HCT116 (cell line): ENCODE data around the gene KLF16. TPM values are rescaled to one million over a fixed set of nuclear protein-coding genes. Genes with fewer than 3 reads are reported as not detected.

Source experiments
- ATAC-seq: fragments of 200-7000 bp; cut with Tn5 transposase; 2 replicates; pipeline ENCODE4 v1.9.1; 2020; ENCODE audit warnings: mild to moderate bottlenecking, moderate library complexity
- BruUV-seq: library from RNA; stranded (reverse); fragments of 400-500 nt; replicated peaks from 2 replicates; lab custom pipeline; 2021; lab: Mats Ljungman, UMichigan
- CTCF ChIA-PET: fragments of 300-600 bp; sonication (Branson Sonifier 250); formaldehyde crosslinking; loops from one replicate; lab custom pipeline; 2021; ENCODE audit warnings: antibody characterized with exemption; lab: Charles Lee
- POLR2A ChIA-PET: fragments of 300-600, 350-600 bp; sonication (Branson Sonifier 250); formaldehyde crosslinking; loops from one replicate; lab custom pipeline; 2021; ENCODE audit warnings: antibody characterized with exemption; lab: Charles Lee
- RAD21 ChIA-PET, 2 experiments: fragments of 300-600 bp; sonication (Branson Sonifier 250); formaldehyde crosslinking; loops; one replicate each; lab custom pipeline; 2023; ENCODE audit warnings: low total read pairs in 2 of 2; ENCODE audit not compliant: uncharacterized antibody in 2 of 2, unreplicated experiment in 2 of 2, low non-redundant PET in 1 of 2; lab: Charles Lee
- DNase-seq: peaks from one replicate; pipeline ENCODE4 v3.0.0-alpha.2; 2010; ENCODE audit warnings: low read depth, low spot score
- H2AFZ ChIP-seq: fragments of 200-600 bp; shearing (Covaris generic), sonication (generic); 2 replicates; pipeline ENCODE4 v1.6.1; 2017; ENCODE audit warnings: low read depth, mixed run types, mixed read lengths, antibody characterized with exemption, low read length; ENCODE audit not compliant: poor library complexity, severe bottlenecking
- H3K27ac ChIP-seq: 2 replicates; pipeline ENCODE4 v1.5.1; 2012; ENCODE audit warnings: low read depth, low read length
- H3K27me3 ChIP-seq: fragments of 200-600 bp; sonication (generic); 2 replicates; pipeline ENCODE4 v1.6.1; 2016; ENCODE audit warnings: mixed run types, low read length, mixed read lengths; ENCODE audit not compliant: insufficient read depth
- H3K36me3 ChIP-seq, 2 experiments: fragments of 200-500 bp in 1 of 2; fragments of 200-600 bp in 1 of 2; sonication (Bioruptor generic) in 1 of 2; sonication (generic) in 1 of 2; 2 replicates each; pipeline versions ENCODE4 v1.5.1 to v1.6.1; 2014 to 2016; ENCODE audit warnings: low read length in 2 of 2, inconsistent platforms in 1 of 2, mixed read lengths in 1 of 2, mixed run types in 1 of 2; ENCODE audit not compliant: insufficient read depth in 2 of 2, control insufficient read depth in 1 of 2
- H3K4me1 ChIP-seq, 2 experiments: fragments of 200-600 bp in 1 of 2; sonication (generic) in 1 of 2; 2 replicates each; pipeline versions ENCODE4 v1.5.1 to v1.6.1; 2012 to 2017; ENCODE audit warnings: low read length in 2 of 2, inconsistent platforms in 1 of 2, mild to moderate bottlenecking in 1 of 2, mixed read lengths in 1 of 2, mixed run types in 1 of 2, moderate library complexity in 1 of 2; ENCODE audit not compliant: insufficient read depth in 2 of 2, control insufficient read depth in 1 of 2
- H3K4me2 ChIP-seq: fragments of 200-600 bp; sonication (generic); 2 replicates; pipeline ENCODE4 v1.6.1; 2017; ENCODE audit warnings: mixed run types, low read length, mixed read lengths
- H3K4me3 ChIP-seq, 2 experiments: fragments of 200-600 bp in 1 of 2; sonication (generic) in 1 of 2; replicated peaks in 1 of 2; 2 replicates each; pipeline ENCODE4 v1.5.1; 2011 to 2016; ENCODE audit warnings: low read length in 2 of 2, control low read depth in 1 of 2, low read depth in 1 of 2, mild to moderate bottlenecking in 1 of 2, mixed read lengths in 1 of 2, mixed run types in 1 of 2
- H3K79me2 ChIP-seq: fragments of 200-600 bp; sonication (generic); 2 replicates; pipeline ENCODE4 v1.6.1; 2017; ENCODE audit warnings: mild to moderate bottlenecking, mixed run types, low read length, moderate library complexity, mixed read lengths; ENCODE audit not compliant: insufficient read depth
- H3K9ac ChIP-seq: fragments of 200-600 bp; sonication (generic); 2 replicates; pipeline ENCODE4 v1.6.1; 2016; ENCODE audit warnings: low read length, mixed read lengths
- H3K9me2 ChIP-seq: fragments of 200-600 bp; sonication (generic), shearing (Covaris generic); 2 replicates; pipeline ENCODE4 v1.6.1; 2017; ENCODE audit warnings: mixed run types, mild to moderate bottlenecking, moderate library complexity; ENCODE audit not compliant: insufficient read depth
- H3K9me3 ChIP-seq, 2 experiments: fragments of 200-500 bp in 1 of 2; fragments of 200-600 bp in 1 of 2; sonication (Bioruptor generic) in 1 of 2; sonication (generic) in 1 of 2; 2 replicates each; pipeline ENCODE4 v1.6.1; 2014 to 2017; ENCODE audit warnings: low read length in 2 of 2, mixed read lengths in 2 of 2, inconsistent platforms in 1 of 2, low read depth in 1 of 2, mild to moderate bottlenecking in 1 of 2, mixed run types in 1 of 2, moderate library complexity in 1 of 2; ENCODE audit not compliant: control insufficient read depth in 1 of 2, insufficient read depth in 1 of 2
- H4K20me1 ChIP-seq: fragments of 200-600 bp; sonication (generic), shearing (Covaris generic); 2 replicates; pipeline ENCODE4 v1.6.1; 2017; ENCODE audit warnings: mixed run types, mild to moderate bottlenecking, moderate library complexity; ENCODE audit not compliant: insufficient read depth
- CBX3 ChIP-seq: IDR thresholded peaks from 2 replicates; pipeline ENCODE4 v1.6.1; 2012; ENCODE audit warnings: low read depth
- CEBPB ChIP-seq: IDR thresholded peaks from 2 replicates; pipeline ENCODE4 v1.6.1; 2012; ENCODE audit warnings: low read depth
- EGR1 ChIP-seq: IDR thresholded peaks from 2 replicates; pipeline ENCODE4 v1.6.1; 2012; ENCODE audit warnings: low read depth
- ELF1 ChIP-seq: IDR thresholded peaks from 2 replicates; pipeline ENCODE4 v1.6.1; 2012; ENCODE audit warnings: low read depth, borderline replicate concordance
- EZH2phosphoT487 ChIP-seq: fragments of 200-600 bp; IDR thresholded peaks from 2 replicates; pipeline ENCODE4 v1.6.1; 2018; ENCODE audit warnings: antibody characterized with exemption, borderline replicate concordance
- FOSL1 ChIP-seq: IDR thresholded peaks from 2 replicates; pipeline ENCODE4 v1.6.1; 2012; ENCODE audit warnings: low read depth
- POLR2A ChIP-seq: IDR thresholded peaks from 2 replicates; pipeline ENCODE4 v1.7.0; 2011; ENCODE audit warnings: borderline replicate concordance; ENCODE audit not compliant: insufficient read depth, insufficient read length; ENCODE audit errors: extremely low read depth
- POLR2AphosphoS5 ChIP-seq: IDR thresholded peaks from 2 replicates; pipeline ENCODE4 v1.6.1; 2011; ENCODE audit warnings: mild to moderate bottlenecking, low read depth, low read length, moderate library complexity
- RAD21 ChIP-seq: IDR thresholded peaks from 2 replicates; pipeline ENCODE4 v1.6.1; 2012; ENCODE audit warnings: low read depth, mild to moderate bottlenecking
- SIN3A ChIP-seq: IDR thresholded peaks from 2 replicates; pipeline ENCODE4 v1.6.1; 2012; ENCODE audit warnings: low read depth
- SP1 ChIP-seq: IDR thresholded peaks from 2 replicates; pipeline ENCODE4 v1.6.1; 2012; ENCODE audit warnings: low read depth
- SRF ChIP-seq: IDR thresholded peaks from 2 replicates; pipeline ENCODE4 v1.6.1; 2012; ENCODE audit warnings: low read depth
- YY1 ChIP-seq: IDR thresholded peaks from 2 replicates; pipeline ENCODE4 v1.6.1; 2011; ENCODE audit warnings: low read length, low read depth, moderate library complexity, mild to moderate bottlenecking; ENCODE audit not compliant: insufficient replicate concordance; ENCODE audit errors: extremely low read depth
- ZFX ChIP-seq: fragments of 450-650 bp; IDR thresholded peaks from 2 replicates; pipeline ENCODE4 v1.6.1; 2017
- intact Hi-C: fragments of 100-400 bp; cut with micrococcal nuclease; formaldehyde crosslinking; loops from 2 replicates; pipeline ENCODE4 v1.10.0; 2022
- total RNA-seq: library from RNA; stranded (reverse); gene quantifications from one replicate; pipeline ENCODE4 v1.2.1, GENCODE V29; 2021; ENCODE audit not compliant: unreplicated experiment
- TF ChIP-seq, protein P1 (sequence below), 3 experiments: fragments of 200-600 bp in 1 of 3; sonication (generic) in 1 of 3; IDR thresholded peaks in 2 of 3; conservative IDR thresholded peaks in 1 of 3; 2 replicates each; pipeline ENCODE4 v1.5.1; 2012 to 2017; ENCODE audit warnings: low read depth in 2 of 3, low read length in 2 of 3, antibody characterized with exemption in 1 of 3, borderline replicate concordance in 1 of 3, control low read depth in 1 of 3, mild to moderate bottlenecking in 1 of 3, mixed read lengths in 1 of 3, mixed run types in 1 of 3, moderate library complexity in 1 of 3; ENCODE audit not compliant: insufficient read depth in 1 of 3
- TF ChIP-seq, protein P2 (sequence below): IDR thresholded peaks from 2 replicates; pipeline ENCODE4 v1.6.1; 2011; ENCODE audit warnings: mild to moderate bottlenecking, low read length, moderate library complexity; ENCODE audit not compliant: insufficient replicate concordance; ENCODE audit errors: extremely low read depth
- TF ChIP-seq, protein P3 (sequence below): IDR thresholded peaks from 2 replicates; pipeline ENCODE4 v1.6.1; 2012
- TF ChIP-seq, protein P4 (sequence below): IDR thresholded peaks from 2 replicates; pipeline ENCODE4 v1.6.1; 2012; ENCODE audit warnings: low read depth

KLF16 gene
- total RNA-seq, 1 experiment from 2014 or later = 64.3 TPM

DNA sequence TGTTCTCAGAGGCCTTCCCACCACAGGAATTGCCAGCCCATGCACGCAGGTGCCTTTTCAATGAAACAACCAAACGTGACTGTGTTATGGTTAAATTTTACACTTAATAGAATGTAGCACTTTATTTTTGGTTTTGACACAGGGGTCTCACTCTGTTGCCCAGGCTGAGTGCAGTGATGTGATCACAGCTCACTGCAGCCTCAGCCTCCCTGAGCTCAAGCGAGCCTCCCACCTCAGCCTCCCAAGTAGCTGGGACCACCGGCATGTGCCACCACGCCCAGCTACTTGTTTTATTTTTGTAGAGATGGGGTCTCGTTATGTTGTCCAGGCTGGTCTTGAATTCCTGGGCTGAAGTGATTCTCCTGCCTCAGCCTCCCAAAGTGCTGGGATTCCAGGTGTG, 58.5 kb downstream of the KLF16 start:
- H3K36me3 ChIP-seq = no peaks in the 10 kb centered on the region; a peak in 1 of 4 replicates
- no peaks in the 10 kb centered on the region for H3K9me3 ChIP-seq
- H3K9me2 ChIP-seq = no peaks in the 10 kb centered on the region
- ATAC-seq (no peak), DNase-seq (no peak)
- no peaks in the 10 kb centered on the region for H3K79me2 ChIP-seq
- no peak overlapping the region for H2AFZ ChIP-seq
- TF ChIP-seq, protein P1, sequence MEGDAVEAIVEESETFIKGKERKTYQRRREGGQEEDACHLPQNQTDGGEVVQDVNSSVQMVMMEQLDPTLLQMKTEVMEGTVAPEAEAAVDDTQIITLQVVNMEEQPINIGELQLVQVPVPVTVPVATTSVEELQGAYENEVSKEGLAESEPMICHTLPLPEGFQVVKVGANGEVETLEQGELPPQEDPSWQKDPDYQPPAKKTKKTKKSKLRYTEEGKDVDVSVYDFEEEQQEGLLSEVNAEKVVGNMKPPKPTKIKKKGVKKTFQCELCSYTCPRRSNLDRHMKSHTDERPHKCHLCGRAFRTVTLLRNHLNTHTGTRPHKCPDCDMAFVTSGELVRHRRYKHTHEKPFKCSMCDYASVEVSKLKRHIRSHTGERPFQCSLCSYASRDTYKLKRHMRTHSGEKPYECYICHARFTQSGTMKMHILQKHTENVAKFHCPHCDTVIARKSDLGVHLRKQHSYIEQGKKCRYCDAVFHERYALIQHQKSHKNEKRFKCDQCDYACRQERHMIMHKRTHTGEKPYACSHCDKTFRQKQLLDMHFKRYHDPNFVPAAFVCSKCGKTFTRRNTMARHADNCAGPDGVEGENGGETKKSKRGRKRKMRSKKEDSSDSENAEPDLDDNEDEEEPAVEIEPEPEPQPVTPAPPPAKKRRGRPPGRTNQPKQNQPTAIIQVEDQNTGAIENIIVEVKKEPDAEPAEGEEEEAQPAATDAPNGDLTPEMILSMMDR (IDR thresholded peaks at IDR 0.05 in 2 of 3, conservative IDR thresholded peaks at IDR 0.05 in 1 of 3; ENCODE audit: borderline replicate concordance in 1 of 3, insufficient read depth in 1 of 3, low read depth in 2 of 3, low read length in 2 of 3) = no peak
- TF ChIP-seq, protein P2, sequence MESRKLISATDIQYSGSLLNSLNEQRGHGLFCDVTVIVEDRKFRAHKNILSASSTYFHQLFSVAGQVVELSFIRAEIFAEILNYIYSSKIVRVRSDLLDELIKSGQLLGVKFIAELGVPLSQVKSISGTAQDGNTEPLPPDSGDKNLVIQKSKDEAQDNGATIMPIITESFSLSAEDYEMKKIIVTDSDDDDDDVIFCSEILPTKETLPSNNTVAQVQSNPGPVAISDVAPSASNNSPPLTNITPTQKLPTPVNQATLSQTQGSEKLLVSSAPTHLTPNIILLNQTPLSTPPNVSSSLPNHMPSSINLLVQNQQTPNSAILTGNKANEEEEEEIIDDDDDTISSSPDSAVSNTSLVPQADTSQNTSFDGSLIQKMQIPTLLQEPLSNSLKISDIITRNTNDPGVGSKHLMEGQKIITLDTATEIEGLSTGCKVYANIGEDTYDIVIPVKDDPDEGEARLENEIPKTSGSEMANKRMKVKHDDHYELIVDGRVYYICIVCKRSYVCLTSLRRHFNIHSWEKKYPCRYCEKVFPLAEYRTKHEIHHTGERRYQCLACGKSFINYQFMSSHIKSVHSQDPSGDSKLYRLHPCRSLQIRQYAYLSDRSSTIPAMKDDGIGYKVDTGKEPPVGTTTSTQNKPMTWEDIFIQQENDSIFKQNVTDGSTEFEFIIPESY = no peak
- TF ChIP-seq YY1 (no peak), EZH2phosphoT487 (no peak), SP1 (no peak), RAD21 (no peak), CEBPB (no peak), POLR2A (no peak), CBX3 (no peak), EGR1 (no peak), POLR2AphosphoS5 (no peak), SIN3A (no peak), FOSL1 (no peak), ELF1 (no peak), ZFX (no peak), SRF (no peak)
- TF ChIP-seq, protein P3, sequence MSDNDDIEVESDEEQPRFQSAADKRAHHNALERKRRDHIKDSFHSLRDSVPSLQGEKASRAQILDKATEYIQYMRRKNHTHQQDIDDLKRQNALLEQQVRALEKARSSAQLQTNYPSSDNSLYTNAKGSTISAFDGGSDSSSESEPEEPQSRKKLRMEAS = no peak
- TF ChIP-seq, protein P4, sequence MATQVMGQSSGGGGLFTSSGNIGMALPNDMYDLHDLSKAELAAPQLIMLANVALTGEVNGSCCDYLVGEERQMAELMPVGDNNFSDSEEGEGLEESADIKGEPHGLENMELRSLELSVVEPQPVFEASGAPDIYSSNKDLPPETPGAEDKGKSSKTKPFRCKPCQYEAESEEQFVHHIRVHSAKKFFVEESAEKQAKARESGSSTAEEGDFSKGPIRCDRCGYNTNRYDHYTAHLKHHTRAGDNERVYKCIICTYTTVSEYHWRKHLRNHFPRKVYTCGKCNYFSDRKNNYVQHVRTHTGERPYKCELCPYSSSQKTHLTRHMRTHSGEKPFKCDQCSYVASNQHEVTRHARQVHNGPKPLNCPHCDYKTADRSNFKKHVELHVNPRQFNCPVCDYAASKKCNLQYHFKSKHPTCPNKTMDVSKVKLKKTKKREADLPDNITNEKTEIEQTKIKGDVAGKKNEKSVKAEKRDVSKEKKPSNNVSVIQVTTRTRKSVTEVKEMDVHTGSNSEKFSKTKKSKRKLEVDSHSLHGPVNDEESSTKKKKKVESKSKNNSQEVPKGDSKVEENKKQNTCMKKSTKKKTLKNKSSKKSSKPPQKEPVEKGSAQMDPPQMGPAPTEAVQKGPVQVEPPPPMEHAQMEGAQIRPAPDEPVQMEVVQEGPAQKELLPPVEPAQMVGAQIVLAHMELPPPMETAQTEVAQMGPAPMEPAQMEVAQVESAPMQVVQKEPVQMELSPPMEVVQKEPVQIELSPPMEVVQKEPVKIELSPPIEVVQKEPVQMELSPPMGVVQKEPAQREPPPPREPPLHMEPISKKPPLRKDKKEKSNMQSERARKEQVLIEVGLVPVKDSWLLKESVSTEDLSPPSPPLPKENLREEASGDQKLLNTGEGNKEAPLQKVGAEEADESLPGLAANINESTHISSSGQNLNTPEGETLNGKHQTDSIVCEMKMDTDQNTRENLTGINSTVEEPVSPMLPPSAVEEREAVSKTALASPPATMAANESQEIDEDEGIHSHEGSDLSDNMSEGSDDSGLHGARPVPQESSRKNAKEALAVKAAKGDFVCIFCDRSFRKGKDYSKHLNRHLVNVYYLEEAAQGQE = no peak
- H3K27me3 ChIP-seq = no peaks in the 10 kb centered on the region
- POLR2A ChIA-PET = no interaction called here
- no peak overlapping the region for H3K4me2 ChIP-seq
- no peaks in the 10 kb centered on the region for H3K4me1 ChIP-seq
- H4K20me1 ChIP-seq = no peaks in the 10 kb centered on the region
- CTCF ChIA-PET = no interaction called here
- intact Hi-C loops = no loop called here
- H3K9ac ChIP-seq = no peak overlapping the region
- RAD21 ChIA-PET = no interaction called here
- BruUV-seq = no TSS peak
- H3K4me3 ChIP-seq = no peak overlapping the region
- H3K27ac ChIP-seq = no peak overlapping the region
